ENCODE measurements around the gene LRSAM1.

The LRSAM1 gene

DNA sequence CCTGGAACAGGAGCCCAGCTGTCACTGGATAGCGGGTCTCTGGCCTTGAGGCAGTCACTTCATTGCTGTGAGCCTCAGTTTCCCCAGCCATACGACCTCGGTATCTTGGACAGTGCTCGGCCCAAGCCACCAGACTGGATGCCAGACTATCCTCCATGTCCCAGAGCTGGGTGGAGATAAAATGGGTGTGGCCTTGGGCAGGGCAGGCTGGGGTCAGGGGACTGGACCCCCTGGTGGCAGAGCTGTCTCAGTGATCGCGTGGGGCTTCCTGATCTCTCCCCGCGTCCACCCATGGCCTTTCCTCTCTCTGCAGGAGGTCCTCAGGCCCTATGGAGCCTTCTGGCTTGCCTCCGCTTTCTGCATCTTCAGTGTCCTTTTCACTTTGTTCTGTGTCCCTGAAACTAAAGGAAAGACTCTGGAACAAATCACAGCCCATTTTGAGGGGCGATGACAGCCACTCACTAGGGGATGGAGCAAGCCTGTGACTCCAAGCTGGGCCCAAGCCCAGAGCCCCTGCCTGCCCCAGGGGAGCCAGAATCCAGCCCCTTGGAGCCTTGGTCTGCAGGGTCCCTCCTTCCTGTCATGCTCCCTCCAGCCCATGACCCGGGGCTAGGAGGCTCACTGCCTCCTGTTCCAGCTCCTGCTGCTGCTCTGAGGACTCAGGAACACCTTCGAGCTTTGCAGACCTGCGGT lies 44.4 kb upstream of the LRSAM1 start:
- TF ChIP-seq, protein P1, sequence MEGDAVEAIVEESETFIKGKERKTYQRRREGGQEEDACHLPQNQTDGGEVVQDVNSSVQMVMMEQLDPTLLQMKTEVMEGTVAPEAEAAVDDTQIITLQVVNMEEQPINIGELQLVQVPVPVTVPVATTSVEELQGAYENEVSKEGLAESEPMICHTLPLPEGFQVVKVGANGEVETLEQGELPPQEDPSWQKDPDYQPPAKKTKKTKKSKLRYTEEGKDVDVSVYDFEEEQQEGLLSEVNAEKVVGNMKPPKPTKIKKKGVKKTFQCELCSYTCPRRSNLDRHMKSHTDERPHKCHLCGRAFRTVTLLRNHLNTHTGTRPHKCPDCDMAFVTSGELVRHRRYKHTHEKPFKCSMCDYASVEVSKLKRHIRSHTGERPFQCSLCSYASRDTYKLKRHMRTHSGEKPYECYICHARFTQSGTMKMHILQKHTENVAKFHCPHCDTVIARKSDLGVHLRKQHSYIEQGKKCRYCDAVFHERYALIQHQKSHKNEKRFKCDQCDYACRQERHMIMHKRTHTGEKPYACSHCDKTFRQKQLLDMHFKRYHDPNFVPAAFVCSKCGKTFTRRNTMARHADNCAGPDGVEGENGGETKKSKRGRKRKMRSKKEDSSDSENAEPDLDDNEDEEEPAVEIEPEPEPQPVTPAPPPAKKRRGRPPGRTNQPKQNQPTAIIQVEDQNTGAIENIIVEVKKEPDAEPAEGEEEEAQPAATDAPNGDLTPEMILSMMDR (IDR thresholded peaks at IDR 0.05; ENCODE audit: insufficient read depth, low read length, poor library complexity, severe bottlenecking): no peak
- Histone ChIP-seq H3K4me3 (replicated peaks; ENCODE audit: low read depth, low read length) (no peak overlapping the region), H3K27me3 (replicated peaks; ENCODE audit: control insufficient read depth, insufficient read depth, low read length) (no peaks in the 10 kb centered on the region), H3K36me3 (ENCODE audit: control insufficient read depth, insufficient read depth, low read length) (peaks cover 1% of the 10 kb centered on the region)
- DNase-seq (ENCODE audit: extremely low read depth, insufficient read length): no peak

DNA sequence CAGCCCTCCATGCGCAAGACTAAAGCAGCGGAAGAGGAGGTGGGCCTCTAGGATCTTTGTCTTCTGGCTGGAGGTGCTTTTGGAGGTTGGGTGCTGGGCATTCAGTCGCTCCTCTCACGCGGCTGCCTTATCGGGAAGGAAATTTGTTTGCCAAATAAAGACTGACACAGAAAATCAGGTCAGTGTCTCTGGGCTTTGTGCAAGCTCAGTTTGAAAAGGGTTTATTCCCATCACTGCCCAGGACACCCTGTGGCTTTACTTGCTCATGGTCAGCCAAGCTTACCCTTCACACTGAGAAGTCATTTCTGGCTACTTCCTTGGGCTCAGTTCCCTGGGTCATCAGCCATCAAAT lies 43.8 kb upstream of the LRSAM1 start:
- Histone ChIP-seq H3K36me3 (ENCODE audit: control insufficient read depth, insufficient read depth, low read length) (peaks cover 1% of the 10 kb centered on the region), H3K27me3 (replicated peaks; ENCODE audit: control insufficient read depth, insufficient read depth, low read length) (no peaks in the 10 kb centered on the region), H3K4me3 (replicated peaks; ENCODE audit: low read depth, low read length) (no peak overlapping the region)
- no peak for DNase-seq (ENCODE audit: extremely low read depth, insufficient read length)
- TF ChIP-seq, protein P1 (IDR thresholded peaks at IDR 0.05; ENCODE audit: insufficient read depth, low read length, poor library complexity, severe bottlenecking): no peak

DNA sequence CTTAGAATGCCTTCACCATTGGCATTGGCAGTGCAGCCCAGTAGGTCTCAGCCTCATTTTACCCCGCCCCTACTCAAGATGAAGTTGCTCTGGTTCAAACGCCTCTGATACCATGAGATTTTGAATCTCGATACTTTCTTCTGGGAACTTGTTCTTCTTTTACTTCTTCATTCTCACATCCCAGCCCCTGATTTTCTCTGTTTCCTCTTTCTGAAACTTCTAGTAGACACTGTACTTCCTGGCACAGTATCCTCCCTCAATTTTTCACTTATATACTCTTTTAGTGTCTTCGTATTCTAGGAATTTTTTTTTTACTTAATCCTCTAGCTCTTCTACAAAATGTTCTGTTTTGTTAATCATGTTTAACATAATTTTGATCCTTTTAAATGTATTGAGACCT lies 40.2 kb upstream of the LRSAM1 start:
- no peak for DNase-seq (ENCODE audit: extremely low read depth, insufficient read length)
- TF ChIP-seq, protein P1 (IDR thresholded peaks at IDR 0.05; ENCODE audit: insufficient read depth, low read length, poor library complexity, severe bottlenecking): no peak
- H3K27me3 ChIP-seq (replicated peaks; ENCODE audit: control insufficient read depth, insufficient read depth, low read length): no peaks in the 10 kb centered on the region
- no peaks in the 10 kb centered on the region; the same call in 1 of the 2 replicates for H3K36me3 ChIP-seq (ENCODE audit: control insufficient read depth, insufficient read depth, low read length)
- no peak overlapping the region for H3K4me3 ChIP-seq (replicated peaks; ENCODE audit: low read depth, low read length)

DNA sequence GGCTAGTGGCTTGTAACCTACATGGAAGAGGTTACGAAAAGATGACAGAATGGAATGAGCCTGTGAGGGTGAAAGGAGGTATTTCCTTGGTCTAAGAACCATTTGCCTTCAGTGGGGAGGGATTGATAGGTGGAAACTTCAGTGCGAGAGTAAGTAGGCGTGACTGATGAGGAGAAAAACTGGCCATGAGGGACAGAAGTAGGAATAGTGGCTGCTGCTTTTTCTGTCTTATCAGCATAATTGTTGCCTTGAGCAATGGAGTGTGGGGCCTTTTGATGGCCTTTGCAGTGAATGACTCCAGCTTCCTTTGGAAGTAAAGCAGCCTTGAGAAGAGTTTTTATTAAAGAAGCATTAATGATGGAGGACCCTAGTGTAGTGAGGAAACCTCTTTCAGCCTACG lies 36.2 kb upstream of the LRSAM1 start:
- H3K4me3 ChIP-seq (replicated peaks; ENCODE audit: low read depth, low read length): no peak overlapping the region
- no peak for DNase-seq (ENCODE audit: extremely low read depth, insufficient read length)
- H3K27me3 ChIP-seq (replicated peaks; ENCODE audit: control insufficient read depth, insufficient read depth, low read length): no peaks in the 10 kb centered on the region
- peaks cover 2% of the 10 kb centered on the region for H3K36me3 ChIP-seq (ENCODE audit: control insufficient read depth, insufficient read depth, low read length)
- TF ChIP-seq, protein P1 (IDR thresholded peaks at IDR 0.05; ENCODE audit: insufficient read depth, low read length, poor library complexity, severe bottlenecking): no peak

DNA sequence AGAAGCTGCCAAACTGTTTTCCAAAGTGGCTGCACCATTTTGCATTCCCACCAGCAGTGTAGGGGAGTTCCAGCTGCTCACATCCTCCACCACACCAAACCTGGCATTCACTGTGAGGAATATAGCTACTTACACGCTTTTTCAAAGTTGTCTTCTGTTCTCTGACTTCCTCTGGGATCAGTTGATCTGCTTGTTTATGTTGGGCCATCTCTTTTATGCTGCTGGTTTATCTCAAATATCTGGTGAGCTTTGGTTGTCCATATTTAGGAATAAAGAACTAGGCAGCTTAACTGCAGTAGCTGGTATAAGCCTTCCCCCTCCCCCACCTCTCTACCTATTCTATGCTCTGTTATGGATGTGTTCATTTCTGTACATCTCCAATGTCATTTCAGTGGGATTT lies 35.7 kb upstream of the LRSAM1 start:
- TF ChIP-seq, protein P1 (IDR thresholded peaks at IDR 0.05; ENCODE audit: insufficient read depth, low read length, poor library complexity, severe bottlenecking): no peak
- no peak overlapping the region for H3K4me3 ChIP-seq (replicated peaks; ENCODE audit: low read depth, low read length)
- no peak for DNase-seq (ENCODE audit: extremely low read depth, insufficient read length)
- H3K27me3 ChIP-seq (replicated peaks; ENCODE audit: control insufficient read depth, insufficient read depth, low read length): no peaks in the 10 kb centered on the region
- H3K36me3 ChIP-seq (ENCODE audit: control insufficient read depth, insufficient read depth, low read length): peaks cover 2% of the 10 kb centered on the region

Data from GM06990 (cell line).